RWPE1 (cell line): ENCODE data around the gene SMARCD1.

Source experiments
- CTCF ChIA-PET: fragments of 350-600 bp; sonication (Branson Sonifier 250); formaldehyde crosslinking; extraction: SDS; loops from one replicate; lab custom pipeline; 2021; lab: Yijun Ruan, JAX
- POLR2A ChIA-PET: fragments of 400-600 bp; formaldehyde crosslinking; extraction: SDS; loops from one replicate; lab custom pipeline; 2020; ENCODE audit warnings: antibody characterized with exemption; ENCODE audit not compliant: low non-redundant PET; lab: Yijun Ruan, JAX
- DNase-seq: peaks from one replicate; pipeline ENCODE4 v3.0.0; 2012; ENCODE audit warnings: low spot score
- H3K27ac ChIP-seq: fragments of 450-650 bp; 2 replicates; pipeline ENCODE4 v1.5.1; 2017
- CTCF ChIP-seq: fragments of 450-650 bp; conservative IDR thresholded peaks from 2 replicates; pipeline ENCODE4 v1.5.1; 2017; ENCODE audit warnings: low read depth, mild to moderate bottlenecking

Gene SMARCD1

DNA sequence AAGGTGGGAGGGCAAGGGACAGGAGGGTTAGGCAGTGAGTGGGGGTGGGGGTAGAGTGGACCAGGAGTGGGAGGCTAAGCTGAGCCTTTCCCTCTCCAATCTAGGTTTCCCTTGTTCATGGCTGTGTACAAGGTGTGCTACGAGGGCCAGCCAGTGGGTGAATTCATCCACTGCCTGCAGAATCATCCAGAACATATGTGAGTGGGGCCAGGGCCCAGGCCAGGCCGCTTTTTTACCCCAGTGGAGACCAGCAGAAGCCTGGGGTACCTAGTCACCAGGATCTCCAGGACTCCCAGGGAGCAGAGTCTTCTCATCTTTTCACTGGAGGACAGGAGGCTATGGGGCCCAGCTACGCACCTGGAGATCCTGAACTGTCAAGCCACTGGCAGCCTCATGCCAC, 24.2 kb downstream of the SMARCD1 start:
- POLR2A ChIA-PET = no interaction called here

GRCh38 chr12:50110127-50110761, 25.1 kb downstream of the SMARCD1 start:
- ChIA-PET POLR2A (no interaction called here), CTCF (interaction anchor here (0.6 to 3.0 kb wide), 7 partner anchors 9 to 570 kb away, joined by 4 to 27 read pairs (median 7); no protein-coding TSS in a partner anchor)
- TF ChIP-seq CTCF = no peak
- H3K27ac ChIP-seq = peak overlapping the region; percentile 92
- DNase-seq = no peak

More for the DNA sequence above, 24.2 kb downstream of the SMARCD1 start:
- DNase-seq = no peak
- CTCF ChIA-PET = no interaction called here
- TF ChIP-seq CTCF = no peak
- H3K27ac ChIP-seq = peak overlapping the region; percentile 92

- no peak for TF ChIP-seq CTCF
- no peak for DNase-seq
- ChIA-PET POLR2A (interaction anchor here (1.0 kb wide), 1 partner anchor 56 kb away, joined by 5 read pairs; no protein-coding TSS in a partner anchor), CTCF (interaction anchor here (0.6 to 3.0 kb wide), 14 partner anchors 10 to 329 kb away, joined by 3 to 27 read pairs (median 5); no protein-coding TSS in a partner anchor)
- H3K27ac ChIP-seq = peak overlapping the region; percentile 92
Measured at GRCh38 chr12:50110762-50111351, 25.7 kb downstream of the SMARCD1 start.

GRCh38 chr12:50111395-50111692, 26.2 kb downstream of the SMARCD1 start:
- ChIA-PET POLR2A (interaction anchor here (0.6 to 1.1 kb wide), 5 partner anchors 9 to 283 kb away, joined by 3 to 12 read pairs (median 5); partner anchors contain the start of gene SMARCD1), CTCF (interaction anchor here (0.6 to 3.0 kb wide), 16 partner anchors 10 to 328 kb away, joined by 3 to 27 read pairs (median 5); partner anchors contain the start of gene SMARCD1)
- no peak for DNase-seq
- no peak for TF ChIP-seq CTCF
- peak overlapping the region; percentile 92 for H3K27ac ChIP-seq

DNA sequence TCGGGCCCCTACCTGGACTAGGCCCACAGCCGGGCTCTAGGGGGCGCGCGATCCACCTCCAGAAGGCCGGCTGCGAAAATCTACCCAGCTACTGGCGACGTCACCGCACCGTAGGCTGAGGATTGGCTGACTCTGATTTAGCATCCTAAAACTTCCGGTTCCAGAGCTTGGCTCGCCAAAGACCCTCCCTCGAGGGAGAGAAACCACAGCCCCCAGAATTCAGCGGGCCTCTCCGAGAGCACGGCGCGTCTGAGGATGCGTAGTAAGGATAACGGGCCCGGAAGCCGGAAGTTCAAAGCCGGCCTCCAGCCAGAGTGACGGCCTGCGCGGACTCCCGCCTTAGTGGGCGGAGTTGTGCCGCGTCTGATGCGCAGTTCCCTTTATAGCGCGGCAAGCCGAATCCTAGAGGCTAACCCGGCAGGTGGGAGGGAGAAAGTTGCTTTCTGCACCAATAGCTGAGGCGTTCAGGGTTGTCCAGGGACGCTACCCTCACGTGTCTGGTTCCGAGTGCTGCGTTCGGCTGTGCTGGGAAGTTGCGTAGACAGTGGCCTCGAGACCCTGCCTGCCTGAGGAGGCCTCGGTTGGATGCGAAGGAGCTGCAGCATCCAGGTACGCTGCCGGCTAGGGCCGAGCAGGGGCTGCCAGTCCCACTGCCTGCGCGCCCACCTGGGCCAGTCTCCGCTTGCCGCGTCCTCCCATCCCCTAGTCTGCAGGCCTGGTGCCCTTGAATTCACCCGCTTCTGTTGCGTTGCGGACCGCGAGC, 26.7 kb downstream of the SMARCD1 start, which contains the start of gene COX14:
Gene COX14 (plus strand): TSS at position 544 of the 763 bp plus-strand sequence. CDS start 7,808 bp downstream, outside the sequence.
- peak within 1 kb of the TSS; percentile 92 for H3K27ac ChIP-seq
- ChIA-PET POLR2A (interaction anchor here (0.6 to 1.1 kb wide), 7 partner anchors 8 to 283 kb away, joined by 3 to 12 read pairs (median 4); partner anchors contain the start of gene SMARCD1), CTCF (interaction anchor here (0.6 to 3.0 kb wide), 18 partner anchors 11 to 396 kb away, joined by 3 to 27 read pairs (median 5); partner anchors contain the start of gene SMARCD1)
- peak; percentile 99 for DNase-seq
- TF ChIP-seq CTCF = peak; percentile 98
